ENCODE data around the gene TICAM2. TPM values are rescaled to one million over a fixed set of nuclear protein-coding genes. Genes with fewer than 3 reads are reported as not detected.

Gene TICAM2
- total and polyA plus RNA-seq, 2 experiments from 2014 or later, result 2.1 to 2.5 TPM

DNA sequence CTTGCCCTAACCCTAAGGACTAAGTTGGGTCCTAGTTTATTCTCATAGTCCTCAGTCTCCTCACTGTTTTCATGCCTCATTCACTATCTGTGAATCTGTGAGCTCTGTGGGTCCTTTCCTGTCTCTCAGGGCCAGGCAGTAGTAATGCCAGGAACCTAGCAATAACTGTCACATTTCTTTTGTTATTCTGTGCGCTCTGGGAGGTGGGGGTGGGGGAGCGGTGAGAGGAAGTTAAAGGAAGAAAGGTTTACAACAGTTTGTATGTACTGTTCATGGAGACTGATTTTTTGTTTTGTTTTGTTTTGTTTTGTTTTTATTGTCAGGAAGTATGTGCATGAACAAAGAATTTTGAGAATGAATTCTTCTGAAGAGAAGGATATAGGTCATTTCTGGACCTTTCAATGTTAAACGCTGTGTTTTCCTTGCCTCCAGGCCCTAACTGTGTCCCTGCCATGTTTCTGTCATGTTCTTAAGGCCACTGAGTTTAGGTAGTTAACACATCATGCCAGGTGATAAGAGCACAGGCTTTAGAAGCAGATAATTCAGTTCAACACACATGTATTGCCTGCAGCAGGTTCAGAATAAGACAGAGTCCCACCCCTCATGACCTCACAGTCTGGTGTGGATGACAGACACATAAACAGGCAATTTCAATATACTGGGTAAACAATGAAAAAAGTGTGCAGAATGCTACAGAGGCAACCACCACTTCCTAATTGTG, 44.5 kb downstream of the TICAM2 start:
- DNase-seq (ENCODE audit: low spot score), result peak; percentile 62
- Histone ChIP-seq H3K27me3 (no peaks in the 10 kb centered on the region), H3K9me3 (ENCODE audit: low read depth) (no peaks in the 10 kb centered on the region), H4K20me1 (ENCODE audit: insufficient read depth, poor library complexity, severe bottlenecking) (no peaks in the 10 kb centered on the region), H3K9me2 (replicated peaks; ENCODE audit: insufficient read depth) (no peaks in the 10 kb centered on the region), H3K4me2 (peak overlapping the region; percentile 38), H3K4me1 (ENCODE audit: insufficient read depth) (peaks cover 9% of the 10 kb centered on the region), H3K79me2 (no peaks in the 10 kb centered on the region), H3K36me3 (replicated peaks; ENCODE audit: insufficient read depth, low read depth) (no peaks in the 10 kb centered on the region), H2AFZ (no peak overlapping the region), H3K4me3 (no peak overlapping the region), H3K27ac (peak overlapping the region; percentile 79)
- WGBS (ENCODE audit: low lambda C conversion rate, missing lambda C conversion rate), result 58% methylated on average over 3 of the region's 3 CpGs
- TF ChIP-seq EZH2phosphoT487 (IDR thresholded peaks at IDR 0.05; ENCODE audit: low read depth, severe bottlenecking, unreplicated experiment) (no peak), EZH2 (IDR thresholded peaks at IDR 0.05; ENCODE audit: borderline replicate concordance) (no peak)
- TF ChIP-seq, protein P1, sequence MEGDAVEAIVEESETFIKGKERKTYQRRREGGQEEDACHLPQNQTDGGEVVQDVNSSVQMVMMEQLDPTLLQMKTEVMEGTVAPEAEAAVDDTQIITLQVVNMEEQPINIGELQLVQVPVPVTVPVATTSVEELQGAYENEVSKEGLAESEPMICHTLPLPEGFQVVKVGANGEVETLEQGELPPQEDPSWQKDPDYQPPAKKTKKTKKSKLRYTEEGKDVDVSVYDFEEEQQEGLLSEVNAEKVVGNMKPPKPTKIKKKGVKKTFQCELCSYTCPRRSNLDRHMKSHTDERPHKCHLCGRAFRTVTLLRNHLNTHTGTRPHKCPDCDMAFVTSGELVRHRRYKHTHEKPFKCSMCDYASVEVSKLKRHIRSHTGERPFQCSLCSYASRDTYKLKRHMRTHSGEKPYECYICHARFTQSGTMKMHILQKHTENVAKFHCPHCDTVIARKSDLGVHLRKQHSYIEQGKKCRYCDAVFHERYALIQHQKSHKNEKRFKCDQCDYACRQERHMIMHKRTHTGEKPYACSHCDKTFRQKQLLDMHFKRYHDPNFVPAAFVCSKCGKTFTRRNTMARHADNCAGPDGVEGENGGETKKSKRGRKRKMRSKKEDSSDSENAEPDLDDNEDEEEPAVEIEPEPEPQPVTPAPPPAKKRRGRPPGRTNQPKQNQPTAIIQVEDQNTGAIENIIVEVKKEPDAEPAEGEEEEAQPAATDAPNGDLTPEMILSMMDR (IDR thresholded peaks at IDR 0.05; ENCODE audit: poor library complexity), result no peak

DNA sequence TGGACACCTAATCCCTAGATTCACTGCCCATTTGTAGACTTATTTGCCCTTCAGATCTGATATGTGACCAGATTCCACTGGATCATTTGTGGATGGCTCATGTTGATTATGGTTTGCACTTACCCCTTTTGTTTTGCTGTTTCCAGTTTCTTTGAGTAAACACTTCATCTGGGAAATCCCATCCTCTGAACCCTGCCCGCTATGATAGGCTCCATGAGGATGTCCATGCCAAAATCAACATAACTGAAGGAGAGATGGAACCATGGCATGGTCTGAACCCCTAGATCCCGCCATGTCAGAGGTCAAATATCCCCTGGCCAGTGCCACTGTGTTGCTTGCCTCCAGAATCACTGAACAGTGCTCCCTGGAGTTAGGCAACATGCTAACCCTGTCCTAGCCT, 46.0 kb downstream of the TICAM2 start:
- Histone ChIP-seq H3K36me3 (replicated peaks; ENCODE audit: insufficient read depth, low read depth) (no peaks in the 10 kb centered on the region), H3K4me3 (no peak overlapping the region), H2AFZ (no peak overlapping the region), H3K27me3 (no peaks in the 10 kb centered on the region), H3K9me3 (ENCODE audit: low read depth) (no peaks in the 10 kb centered on the region), H3K79me2 (no peaks in the 10 kb centered on the region), H3K4me1 (ENCODE audit: insufficient read depth) (peaks cover 9% of the 10 kb centered on the region), H3K9me2 (replicated peaks; ENCODE audit: insufficient read depth) (no peaks in the 10 kb centered on the region), H3K27ac (no peak overlapping the region), H4K20me1 (ENCODE audit: insufficient read depth, poor library complexity, severe bottlenecking) (no peaks in the 10 kb centered on the region), H3K4me2 (no peak overlapping the region)
- WGBS (ENCODE audit: low lambda C conversion rate, missing lambda C conversion rate), result 96% methylated on average over 2 of the region's 2 CpGs
- TF ChIP-seq, protein P1 (IDR thresholded peaks at IDR 0.05; ENCODE audit: poor library complexity), result no peak
- no peak for TF ChIP-seq EZH2 (IDR thresholded peaks at IDR 0.05; ENCODE audit: borderline replicate concordance)
- TF ChIP-seq EZH2phosphoT487 (IDR thresholded peaks at IDR 0.05; ENCODE audit: low read depth, severe bottlenecking, unreplicated experiment), result no peak
- no peak for DNase-seq (ENCODE audit: low spot score)

DNA sequence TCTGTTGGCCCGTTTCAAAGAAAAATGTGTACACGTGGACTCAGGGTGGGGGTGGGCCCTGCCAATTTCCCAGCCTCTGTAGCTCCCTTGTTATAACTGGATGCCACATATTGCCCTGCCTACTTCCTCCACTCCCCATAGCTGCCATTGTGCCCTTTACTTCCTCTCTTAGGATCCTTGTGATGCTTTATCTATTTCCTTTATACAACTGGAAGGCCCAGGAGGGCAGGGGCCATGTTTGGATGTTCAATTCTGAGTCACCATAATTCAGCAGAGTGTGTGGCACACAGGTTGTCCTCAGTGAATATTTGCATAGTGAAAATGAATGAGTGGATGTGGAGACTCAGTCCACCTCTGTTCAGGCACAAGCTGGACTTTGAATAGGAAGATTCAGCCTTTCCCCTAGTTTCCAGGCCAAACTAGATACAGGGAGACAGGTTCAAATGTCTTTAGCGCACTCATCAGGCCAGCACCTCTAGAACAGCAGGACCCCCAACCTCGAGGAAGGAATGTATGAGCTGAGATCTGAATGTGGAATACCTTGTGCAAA, 47.1 kb downstream of the TICAM2 start:
- Histone ChIP-seq H3K9me2 (replicated peaks; ENCODE audit: insufficient read depth) (no peaks in the 10 kb centered on the region), H3K4me1 (ENCODE audit: insufficient read depth) (peaks cover 9% of the 10 kb centered on the region), H3K9me3 (ENCODE audit: low read depth) (no peaks in the 10 kb centered on the region), H2AFZ (no peak overlapping the region), H4K20me1 (ENCODE audit: insufficient read depth, poor library complexity, severe bottlenecking) (no peaks in the 10 kb centered on the region), H3K79me2 (no peaks in the 10 kb centered on the region), H3K27ac (no peak overlapping the region), H3K4me2 (no peak overlapping the region), H3K27me3 (no peaks in the 10 kb centered on the region), H3K36me3 (replicated peaks; ENCODE audit: insufficient read depth, low read depth) (no peaks in the 10 kb centered on the region), H3K4me3 (no peak overlapping the region)
- DNase-seq (ENCODE audit: low spot score), result no peak
- 93% methylated on average over 4 of the region's 4 CpGs for WGBS (ENCODE audit: low lambda C conversion rate, missing lambda C conversion rate)
- TF ChIP-seq, protein P1 (IDR thresholded peaks at IDR 0.05; ENCODE audit: poor library complexity), result no peak
- TF ChIP-seq EZH2 (IDR thresholded peaks at IDR 0.05; ENCODE audit: borderline replicate concordance), result no peak
- no peak for TF ChIP-seq EZH2phosphoT487 (IDR thresholded peaks at IDR 0.05; ENCODE audit: low read depth, severe bottlenecking, unreplicated experiment)

Data from hepatocyte (in vitro differentiated cells).